NT2/D1 (cell line): ENCODE data around the gene CDH5.

Source experiments
- SUZ12 ChIP-seq: IDR thresholded peaks from 2 replicates; pipeline ENCODE4 v1.6.1; 2011; ENCODE audit not compliant: insufficient read length, insufficient read depth; ENCODE audit errors: extremely low read depth
- ZNF274 ChIP-seq: IDR thresholded peaks from 2 replicates; pipeline ENCODE4 v1.6.1; 2011; ENCODE audit warnings: mild to moderate bottlenecking, low read depth, low read length

- TF ChIP-seq SUZ12 (no peak), ZNF274 (no peak)
Observed at GRCh38 chr16:66383551-66383950, 17.1 kb downstream of the CDH5 start.
